ENCODE measurements around the gene COA3.

DNA sequence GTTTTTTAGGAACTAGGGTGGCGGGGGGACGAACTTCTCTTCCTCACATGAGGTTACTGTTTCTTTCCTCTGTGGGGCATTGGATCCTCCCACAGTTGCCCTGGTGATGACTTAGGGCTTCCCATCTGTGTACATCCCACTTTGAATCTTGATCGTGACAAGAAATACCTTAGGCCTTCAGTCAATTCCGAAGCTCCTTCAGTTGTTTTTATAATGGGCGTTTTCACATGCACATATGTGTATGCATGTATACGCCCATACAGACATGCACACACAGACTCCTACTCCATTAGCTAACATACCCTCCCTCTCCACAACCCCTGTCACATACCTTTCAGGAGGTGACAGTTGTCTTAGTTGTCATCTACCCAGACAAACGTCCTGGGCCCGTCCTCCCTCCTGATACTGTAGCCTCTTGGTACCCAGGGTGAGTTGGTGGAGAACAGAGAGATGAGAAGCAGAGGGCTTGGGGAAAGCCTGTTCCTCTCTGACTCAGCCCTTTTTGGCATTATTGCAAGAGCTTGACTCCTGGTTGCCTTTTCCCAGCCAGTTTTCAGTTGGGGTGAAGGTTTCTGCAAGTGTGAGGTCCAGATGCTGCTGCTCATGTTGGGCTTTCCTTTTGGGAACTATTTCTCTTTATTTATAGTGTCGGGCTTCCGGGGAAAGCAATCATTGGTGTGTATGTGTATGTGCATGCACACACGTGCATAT is 43.6 kb upstream of the COA3 start:
- no peak for TF ChIP-seq POLR2AphosphoS5 (IDR thresholded peaks at IDR 0.05; ENCODE audit: borderline replicate concordance, low read depth, low read length)
- no peak for TF ChIP-seq EZH2 (IDR thresholded peaks at IDR 0.05)
- TF ChIP-seq FOXP2 (optimal IDR thresholded peaks at IDR 0.05; ENCODE audit: control extremely low read depth, extremely low read length, insufficient read depth) = no peak
